ENCODE measurements around the gene CBFA2T3.

Gene CBFA2T3

DNA sequence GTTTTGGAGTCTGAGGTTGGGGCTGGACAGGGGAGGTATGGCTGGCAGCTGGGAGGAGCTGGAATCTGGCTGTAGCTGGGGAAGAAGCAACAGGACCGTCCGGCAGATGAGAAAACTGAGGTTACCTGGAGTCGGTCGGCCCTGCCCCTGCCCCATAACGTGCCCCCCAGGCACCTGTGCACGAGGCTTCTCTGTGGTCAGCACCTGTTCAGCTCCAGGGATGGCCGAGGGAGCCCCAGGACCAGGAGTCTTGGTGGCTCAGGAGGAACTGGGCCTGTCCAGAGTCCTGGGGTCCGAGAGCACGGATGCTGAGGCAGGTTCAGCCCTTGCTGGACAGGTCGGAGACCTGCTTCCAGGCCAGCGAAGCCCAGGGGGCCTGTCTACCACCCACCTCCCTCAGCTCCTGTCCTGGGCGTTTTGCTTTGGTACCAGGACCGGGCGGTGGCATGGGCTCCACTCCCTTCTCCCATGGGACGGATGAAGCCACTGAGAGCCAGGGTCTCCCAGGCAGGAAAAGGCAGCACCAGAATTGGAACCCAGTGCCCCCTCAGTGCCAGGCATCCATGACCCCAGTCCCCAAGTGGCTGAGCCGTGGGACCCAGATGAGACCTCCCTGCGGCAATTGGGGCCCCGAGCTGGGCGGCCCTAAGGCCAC is 17.1 kb upstream of the CBFA2T3 start:
- no peak for TF ChIP-seq TAF1 (IDR thresholded peaks at IDR 0.05; ENCODE audit: borderline replicate concordance, insufficient read depth, low read length)
- TF ChIP-seq, protein P1, sequence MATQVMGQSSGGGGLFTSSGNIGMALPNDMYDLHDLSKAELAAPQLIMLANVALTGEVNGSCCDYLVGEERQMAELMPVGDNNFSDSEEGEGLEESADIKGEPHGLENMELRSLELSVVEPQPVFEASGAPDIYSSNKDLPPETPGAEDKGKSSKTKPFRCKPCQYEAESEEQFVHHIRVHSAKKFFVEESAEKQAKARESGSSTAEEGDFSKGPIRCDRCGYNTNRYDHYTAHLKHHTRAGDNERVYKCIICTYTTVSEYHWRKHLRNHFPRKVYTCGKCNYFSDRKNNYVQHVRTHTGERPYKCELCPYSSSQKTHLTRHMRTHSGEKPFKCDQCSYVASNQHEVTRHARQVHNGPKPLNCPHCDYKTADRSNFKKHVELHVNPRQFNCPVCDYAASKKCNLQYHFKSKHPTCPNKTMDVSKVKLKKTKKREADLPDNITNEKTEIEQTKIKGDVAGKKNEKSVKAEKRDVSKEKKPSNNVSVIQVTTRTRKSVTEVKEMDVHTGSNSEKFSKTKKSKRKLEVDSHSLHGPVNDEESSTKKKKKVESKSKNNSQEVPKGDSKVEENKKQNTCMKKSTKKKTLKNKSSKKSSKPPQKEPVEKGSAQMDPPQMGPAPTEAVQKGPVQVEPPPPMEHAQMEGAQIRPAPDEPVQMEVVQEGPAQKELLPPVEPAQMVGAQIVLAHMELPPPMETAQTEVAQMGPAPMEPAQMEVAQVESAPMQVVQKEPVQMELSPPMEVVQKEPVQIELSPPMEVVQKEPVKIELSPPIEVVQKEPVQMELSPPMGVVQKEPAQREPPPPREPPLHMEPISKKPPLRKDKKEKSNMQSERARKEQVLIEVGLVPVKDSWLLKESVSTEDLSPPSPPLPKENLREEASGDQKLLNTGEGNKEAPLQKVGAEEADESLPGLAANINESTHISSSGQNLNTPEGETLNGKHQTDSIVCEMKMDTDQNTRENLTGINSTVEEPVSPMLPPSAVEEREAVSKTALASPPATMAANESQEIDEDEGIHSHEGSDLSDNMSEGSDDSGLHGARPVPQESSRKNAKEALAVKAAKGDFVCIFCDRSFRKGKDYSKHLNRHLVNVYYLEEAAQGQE (IDR thresholded peaks at IDR 0.05; ENCODE audit: insufficient read depth in 1 of 2, low read depth in 2 of 2, low read length in 2 of 2): no peak
- no peak for TF ChIP-seq SIN3A (IDR thresholded peaks at IDR 0.05; ENCODE audit: borderline replicate concordance, insufficient read depth, low read length)
- TF ChIP-seq POLR2AphosphoS5 (IDR thresholded peaks at IDR 0.05; ENCODE audit: low read depth, low read length): no peak
- no peak for TF ChIP-seq FOXP2 (optimal IDR thresholded peaks at IDR 0.05; ENCODE audit: borderline replicate concordance, extremely low read depth, extremely low read length, insufficient read depth)

DNA sequence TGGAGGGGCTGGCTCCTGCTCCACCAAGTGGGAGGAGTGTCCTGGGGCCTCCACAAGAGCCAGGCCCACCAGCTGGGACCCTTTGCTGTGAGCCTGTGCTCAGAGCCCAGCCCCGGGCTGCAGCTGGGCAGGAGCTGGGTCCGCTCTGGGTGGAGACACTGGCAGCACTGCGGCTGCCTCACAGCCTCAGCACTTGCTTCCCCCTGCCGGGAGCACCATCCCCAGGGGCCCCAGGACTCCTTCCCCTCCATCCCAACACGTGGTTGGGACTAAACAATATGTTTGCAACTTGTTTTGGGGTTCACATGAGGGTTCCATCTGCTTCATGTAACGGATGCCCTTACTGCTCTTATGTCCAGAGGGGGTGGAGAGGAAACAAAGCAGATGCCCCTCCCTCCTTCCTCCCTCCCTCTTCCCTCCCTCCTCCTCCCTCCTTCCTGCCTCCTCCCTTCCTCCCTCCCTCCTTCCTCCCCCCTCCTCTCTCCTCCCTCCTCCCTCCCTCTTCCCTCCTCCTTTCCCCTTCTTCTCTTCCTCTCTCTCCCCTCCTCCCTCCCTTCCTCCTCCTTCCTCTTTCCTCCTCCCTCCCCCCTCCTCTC is 16.3 kb upstream of the CBFA2T3 start:
- TF ChIP-seq SIN3A (IDR thresholded peaks at IDR 0.05; ENCODE audit: borderline replicate concordance, insufficient read depth, low read length) (no peak), TAF1 (IDR thresholded peaks at IDR 0.05; ENCODE audit: borderline replicate concordance, insufficient read depth, low read length) (no peak), FOXP2 (optimal IDR thresholded peaks at IDR 0.05; ENCODE audit: borderline replicate concordance, extremely low read depth, extremely low read length, insufficient read depth) (no peak), POLR2AphosphoS5 (IDR thresholded peaks at IDR 0.05; ENCODE audit: low read depth, low read length) (no peak)
- TF ChIP-seq, protein P1 (IDR thresholded peaks at IDR 0.05; ENCODE audit: insufficient read depth in 1 of 2, low read depth in 2 of 2, low read length in 2 of 2): no peak

DNA sequence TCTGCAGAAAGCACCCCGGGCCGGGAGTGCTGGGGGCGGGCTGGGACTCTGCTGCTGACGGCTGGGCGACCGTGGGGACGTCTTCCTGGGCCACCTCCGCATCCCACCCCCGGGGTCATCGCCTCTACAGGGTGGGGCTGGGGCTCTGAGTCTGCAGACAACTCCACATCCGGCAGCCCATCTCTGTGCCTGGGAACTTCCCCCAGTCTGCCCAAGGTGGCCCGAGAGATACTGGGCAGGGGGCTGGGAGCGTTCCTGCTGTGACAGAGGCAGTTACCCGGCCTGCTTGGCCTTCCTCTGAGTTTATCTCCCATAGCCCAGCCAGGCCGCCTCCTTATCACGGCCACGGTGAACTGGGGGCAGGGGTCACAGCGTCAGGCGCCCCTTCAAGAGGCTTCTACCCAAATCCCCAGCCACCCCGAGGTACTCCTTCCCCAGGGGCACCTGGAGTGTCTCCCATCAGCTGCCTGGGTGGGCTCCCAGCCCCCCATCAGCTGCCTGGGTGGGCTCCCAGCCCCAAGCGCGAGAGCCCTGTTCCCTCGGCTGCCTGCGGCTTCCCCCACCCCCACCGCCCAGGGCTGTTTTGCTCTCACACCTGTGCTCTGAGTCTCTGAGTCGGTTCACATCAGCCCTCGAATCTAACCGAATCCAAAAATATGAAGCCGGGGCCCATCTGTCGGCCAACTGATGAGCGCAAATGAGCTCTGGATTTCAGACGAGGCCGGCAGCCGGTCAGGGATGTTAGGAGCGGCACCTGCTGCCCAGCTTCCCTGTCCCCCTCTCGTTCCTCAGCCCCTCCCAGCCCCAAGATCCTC is 15.6 kb upstream of the CBFA2T3 start:
- no peak for TF ChIP-seq FOXP2 (optimal IDR thresholded peaks at IDR 0.05; ENCODE audit: borderline replicate concordance, extremely low read depth, extremely low read length, insufficient read depth)
- TF ChIP-seq SIN3A (IDR thresholded peaks at IDR 0.05; ENCODE audit: borderline replicate concordance, insufficient read depth, low read length): no peak
- TF ChIP-seq POLR2AphosphoS5 (IDR thresholded peaks at IDR 0.05; ENCODE audit: low read depth, low read length): no peak
- TF ChIP-seq, protein P1 (IDR thresholded peaks at IDR 0.05; ENCODE audit: insufficient read depth in 1 of 2, low read depth in 2 of 2, low read length in 2 of 2): no peak
- no peak for TF ChIP-seq TAF1 (IDR thresholded peaks at IDR 0.05; ENCODE audit: borderline replicate concordance, insufficient read depth, low read length)

DNA sequence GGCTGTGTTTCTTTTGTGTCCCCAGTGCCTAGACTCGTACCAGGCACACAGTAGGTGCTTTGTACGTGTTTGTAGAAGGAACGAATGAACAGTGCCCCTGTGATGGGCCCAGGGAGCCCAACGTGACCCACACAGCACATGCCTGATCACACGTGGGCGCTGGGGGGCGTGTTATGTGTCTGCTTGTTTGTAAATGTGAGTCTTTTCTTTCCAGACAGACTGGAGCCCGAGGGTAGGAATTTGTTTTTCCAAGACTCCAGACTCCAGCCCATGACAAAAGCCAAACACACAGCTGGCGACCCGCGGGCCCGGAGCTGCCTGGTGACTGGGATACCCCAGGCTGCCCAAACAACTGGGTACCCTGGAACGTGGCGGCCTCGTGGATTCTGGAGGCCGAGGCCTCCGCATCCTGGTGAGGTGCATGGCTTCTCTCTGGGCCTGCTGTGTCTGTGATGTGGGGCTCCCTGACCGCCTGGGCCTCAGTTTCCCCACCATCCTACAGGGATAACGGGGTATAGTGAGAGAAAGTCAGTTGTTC is 14.9 kb upstream of the CBFA2T3 start:
- TF ChIP-seq TAF1 (IDR thresholded peaks at IDR 0.05; ENCODE audit: borderline replicate concordance, insufficient read depth, low read length): no peak
- no peak for TF ChIP-seq FOXP2 (optimal IDR thresholded peaks at IDR 0.05; ENCODE audit: borderline replicate concordance, extremely low read depth, extremely low read length, insufficient read depth)
- TF ChIP-seq SIN3A (IDR thresholded peaks at IDR 0.05; ENCODE audit: borderline replicate concordance, insufficient read depth, low read length): no peak
- TF ChIP-seq, protein P1 (IDR thresholded peaks at IDR 0.05; ENCODE audit: insufficient read depth in 1 of 2, low read depth in 2 of 2, low read length in 2 of 2): no peak
- no peak for TF ChIP-seq POLR2AphosphoS5 (IDR thresholded peaks at IDR 0.05; ENCODE audit: low read depth, low read length)
